Measurements from ENCODE around the gene ADCK1. TPM values are rescaled to one million over a fixed set of nuclear protein-coding genes. Genes with fewer than 3 reads are reported as not detected.

The ADCK1 gene
- total RNA-seq (2021) (19.0 and 26.3 TPM in 2 replicates), Bru-seq, nascent RNA (percentile 61 among the genes with signal in this experiment), BruChase-seq, experiment 1, labeled RNA remaining after a 2-hour chase (percentile 58 among the genes with signal in this experiment), BruChase-seq, experiment 2, labeled RNA remaining after a 6-hour chase (percentile 57 among the genes with signal in this experiment)
- long read RNA-seq, transcript ADCK1-201 (11 exons, 2,234 nt), result major isoform, 19 of 37 reads
- long read RNA-seq, partial matches to known transcripts, result 1 of 37 reads
- long read RNA-seq, other reads (novel, unspliced or antisense), result 16 of 37 reads

GRCh38 chr14:77799863-77800730 lies at the start of gene ADCK1:
Gene ADCK1, plus strand, starts transcription at chr14:77800109. Its CDS starts 18,870 bp downstream, at chr14:77818979.
- no peaks in the 10 kb centered on the region for H3K9me3 ChIP-seq (ENCODE audit: insufficient read depth, low read depth)
- no peaks in the 10 kb centered on the region for H3K9me2 ChIP-seq (ENCODE audit: insufficient read depth)
- intact Hi-C loops (cut with micrococcal nuclease; ENCODE audit: unreplicated experiment), result loop anchor here (1.0 kb wide), 2 partner anchors 39 to 343 kb away; partner anchors contain the start of genes SNW1 and VIPAS39
- H3F3A ChIP-seq (ENCODE audit: insufficient read depth, low read depth), result peaks cover 23% of the 10 kb centered on the region
- peak within 1 kb of the TSS; percentile 92 for H3K4me2 ChIP-seq
- H3K4me3 ChIP-seq, result peak within 1 kb of the TSS; percentile 88
- ChIA-PET CTCF (interaction anchor here (0.7 to 1.4 kb wide), 2 partner anchors 39 to 1336 kb away, joined by 4 to 9 read pairs; partner anchors contain the start of gene SNW1), POLR2A (ENCODE audit: unreplicated experiment) (interaction anchor here (0.5 to 0.9 kb wide), 5 partner anchors 9 to 40 kb away, joined by 3 to 9 read pairs (median 3); no protein-coding TSS in a partner anchor)
- H3K27me3 ChIP-seq (ENCODE audit: insufficient read depth, low read depth), result no peaks in the 10 kb centered on the region
- H3K27ac ChIP-seq, result peak within 1 kb of the TSS; percentile 58
- TF ChIP-seq EZH2 (IDR thresholded peaks at IDR 0.05; ENCODE audit: low read depth) (no peak), CTCF (conservative IDR thresholded peaks at IDR 0.05) (peak; percentile 55; the same call in 1 of the 2 replicates)
- peaks cover 21% of the 10 kb centered on the region for H3K4me1 ChIP-seq (replicated peaks; ENCODE audit: insufficient read depth)
- BruUV-seq (replicated peaks), result no TSS peak
- H3K36me3 ChIP-seq (ENCODE audit: low read depth), result no peaks in the 10 kb centered on the region
- H3K79me2 ChIP-seq (ENCODE audit: low read depth), result peaks cover 10% of the 10 kb centered on the region
- H4K20me1 ChIP-seq (ENCODE audit: insufficient read depth), result no peaks in the 10 kb centered on the region
- peak; percentile 75 to 95 for DNase-seq
- H2AFZ ChIP-seq, result peak within 1 kb of the TSS; percentile 95

GRCh38 chr14:77752266-77752665 lies 47.6 kb upstream of the ADCK1 start:
- H3K4me3 ChIP-seq, result no peak overlapping the region
- H3K4me1 ChIP-seq (replicated peaks; ENCODE audit: insufficient read depth), result no peaks in the 10 kb centered on the region
- H3K36me3 ChIP-seq (ENCODE audit: low read depth), result peaks cover 58% of the 10 kb centered on the region
- ChIA-PET CTCF (no interaction called here), POLR2A (ENCODE audit: unreplicated experiment) (interaction anchor here (0.6 kb wide), 5 partner anchors 25 to 75 kb away, joined by 3 to 10 read pairs (median 5); no protein-coding TSS in a partner anchor)
- no peak overlapping the region for H2AFZ ChIP-seq
- H3K9me3 ChIP-seq (ENCODE audit: insufficient read depth, low read depth), result no peaks in the 10 kb centered on the region
- H3K79me2 ChIP-seq (ENCODE audit: low read depth), result peaks cover 28% of the 10 kb centered on the region
- peaks cover 12% of the 10 kb centered on the region; the same call in 1 of the 2 replicates for H3F3A ChIP-seq (ENCODE audit: insufficient read depth, low read depth)
- H3K27ac ChIP-seq, result no peak overlapping the region
- no peak for DNase-seq
- intact Hi-C loops (cut with micrococcal nuclease; ENCODE audit: unreplicated experiment), result loop anchor here (2.0 kb wide), 1 partner anchor 23 kb away; no protein-coding TSS in a partner anchor
- peaks cover 66% of the 10 kb centered on the region for H4K20me1 ChIP-seq (ENCODE audit: insufficient read depth)
- no peak overlapping the region for H3K4me2 ChIP-seq
- TF ChIP-seq CTCF (conservative IDR thresholded peaks at IDR 0.05) (no peak), EZH2 (IDR thresholded peaks at IDR 0.05; ENCODE audit: low read depth) (no peak)
- no TSS peak for BruUV-seq (replicated peaks)
- H3K9me2 ChIP-seq (ENCODE audit: insufficient read depth), result no peaks in the 10 kb centered on the region
- no peaks in the 10 kb centered on the region for H3K27me3 ChIP-seq (ENCODE audit: insufficient read depth, low read depth)

Data from PC-9 (cell line).